HG03521 (cell line): ENCODE results near the gene ISL2.

Source experiments
- ATAC-seq: cut with Tn5 transposase; IDR thresholded peaks from one replicate; pipeline ENCODE4 v1.9.1; 2021; ENCODE audit warnings: mild to moderate bottlenecking, moderate library complexity; ENCODE audit not compliant: unreplicated experiment

The ISL2 gene

DNA sequence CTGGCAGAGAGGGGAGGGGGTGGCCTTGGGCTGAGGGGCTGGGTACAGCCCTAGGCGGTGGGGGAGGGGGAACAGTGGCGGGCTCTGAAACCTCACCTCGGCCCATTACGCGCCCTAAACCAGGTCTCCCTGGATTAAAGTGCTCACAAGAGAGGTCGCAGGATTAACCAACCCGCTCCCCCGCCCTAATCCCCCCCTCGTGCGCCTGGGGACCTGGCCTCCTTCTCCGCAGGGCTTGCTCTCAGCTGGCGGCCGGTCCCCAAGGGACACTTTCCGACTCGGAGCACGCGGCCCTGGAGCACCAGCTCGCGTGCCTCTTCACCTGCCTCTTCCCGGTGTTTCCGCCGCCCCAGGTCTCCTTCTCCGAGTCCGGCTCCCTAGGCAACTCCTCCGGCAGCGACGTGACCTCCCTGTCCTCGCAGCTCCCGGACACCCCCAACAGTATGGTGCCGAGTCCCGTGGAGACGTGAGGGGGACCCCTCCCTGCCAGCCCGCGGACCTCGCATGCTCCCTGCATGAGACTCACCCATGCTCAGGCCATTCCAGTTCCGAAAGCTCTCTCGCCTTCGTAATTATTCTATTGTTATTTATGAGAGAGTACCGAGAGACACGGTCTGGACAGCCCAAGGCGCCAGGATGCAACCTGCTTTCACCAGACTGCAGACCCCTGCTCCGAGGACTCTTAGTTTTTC is 4.9 kb downstream of the ISL2 start:
- no peak for ATAC-seq

DNA sequence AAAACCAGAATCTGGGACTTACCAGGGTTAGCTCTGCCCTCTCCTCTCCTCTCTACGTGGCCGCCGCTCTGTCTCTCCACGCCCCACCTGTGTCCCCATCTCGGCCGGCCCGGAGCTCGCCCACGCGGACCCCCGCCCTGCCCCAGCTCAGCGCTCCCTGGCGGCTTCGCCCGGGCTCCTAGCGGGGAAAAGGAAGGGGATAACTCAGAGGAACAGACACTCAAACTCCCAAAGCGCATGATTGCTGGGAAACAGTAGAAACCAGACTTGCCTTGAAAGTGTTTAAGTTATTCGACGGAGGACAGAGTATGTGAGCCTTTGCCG is 5.4 kb downstream of the ISL2 start:
- ATAC-seq: no peak

DNA sequence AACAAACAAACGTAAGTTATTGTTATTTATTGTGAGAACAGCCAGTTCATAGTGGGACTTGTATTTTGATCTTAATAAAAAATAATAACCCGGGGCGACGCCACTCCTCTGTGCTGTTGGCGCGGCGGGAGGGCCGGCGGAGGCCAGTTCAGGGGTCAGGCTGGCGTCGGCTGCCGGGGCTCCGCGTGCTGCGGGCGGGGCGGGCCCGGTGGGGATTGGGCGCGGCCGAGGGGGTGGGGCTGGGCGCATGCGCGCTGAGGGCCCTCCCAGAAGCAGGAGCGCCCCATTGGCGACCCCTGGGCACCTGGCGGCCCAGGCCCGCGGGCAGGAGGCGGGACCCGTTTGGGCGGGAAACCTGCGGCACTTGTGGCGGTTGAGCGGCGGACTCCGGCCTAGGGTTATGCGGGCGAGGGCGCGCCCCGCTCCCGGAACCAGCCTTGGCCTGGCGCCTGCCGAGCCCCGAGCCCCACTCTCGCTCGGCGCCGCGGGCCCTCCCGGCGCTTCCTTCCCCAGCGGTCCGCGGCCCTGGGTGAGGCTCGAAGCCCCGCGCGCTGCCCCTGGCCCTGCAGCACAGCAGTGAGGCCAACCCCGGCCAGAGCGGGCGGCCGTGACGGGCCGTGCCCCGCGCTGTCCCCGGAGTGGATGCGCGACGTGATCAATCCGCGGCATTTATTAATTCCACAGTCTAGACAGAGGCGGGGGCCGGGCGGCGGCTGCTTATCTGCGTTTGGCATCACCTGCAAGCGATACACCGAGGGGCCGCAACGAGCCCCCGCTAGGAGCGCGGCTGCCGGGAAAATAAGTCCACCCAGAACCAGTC is 6.0 kb downstream of the ISL2 start:
- ATAC-seq: no peak

DNA sequence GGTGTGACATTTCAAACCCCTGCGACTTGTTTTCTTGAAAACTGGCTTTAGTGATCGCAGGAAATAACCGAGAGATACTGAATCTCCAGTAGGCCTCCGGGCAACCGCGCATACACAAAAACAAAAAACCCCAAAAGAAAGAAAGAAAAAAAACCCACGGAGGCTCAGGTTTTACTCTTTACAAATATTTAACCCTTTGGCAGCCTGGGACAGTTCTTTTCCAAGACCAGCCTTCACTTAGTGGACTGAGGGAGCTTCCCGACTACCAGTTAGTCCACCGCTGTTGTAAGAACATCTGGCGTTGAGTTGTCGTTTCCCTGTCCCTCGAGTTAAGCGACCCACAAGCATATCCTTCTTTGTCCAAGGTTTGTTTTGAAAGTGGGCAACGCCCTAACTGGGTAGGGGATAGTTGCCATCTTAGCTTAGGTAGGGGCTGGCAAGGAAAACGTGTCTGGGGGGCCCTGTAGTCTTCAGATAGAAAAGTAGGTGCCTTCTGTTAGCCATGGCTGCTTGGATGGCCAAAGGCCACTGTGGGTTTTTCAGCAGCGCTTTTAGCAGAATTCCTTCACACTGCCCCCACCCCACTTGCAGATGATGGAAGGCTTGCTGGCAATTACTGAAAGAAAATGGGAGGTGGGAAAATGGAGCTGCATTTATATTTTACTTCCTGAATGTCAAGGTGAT is 6.9 kb downstream of the ISL2 start:
- no peak for ATAC-seq

DNA sequence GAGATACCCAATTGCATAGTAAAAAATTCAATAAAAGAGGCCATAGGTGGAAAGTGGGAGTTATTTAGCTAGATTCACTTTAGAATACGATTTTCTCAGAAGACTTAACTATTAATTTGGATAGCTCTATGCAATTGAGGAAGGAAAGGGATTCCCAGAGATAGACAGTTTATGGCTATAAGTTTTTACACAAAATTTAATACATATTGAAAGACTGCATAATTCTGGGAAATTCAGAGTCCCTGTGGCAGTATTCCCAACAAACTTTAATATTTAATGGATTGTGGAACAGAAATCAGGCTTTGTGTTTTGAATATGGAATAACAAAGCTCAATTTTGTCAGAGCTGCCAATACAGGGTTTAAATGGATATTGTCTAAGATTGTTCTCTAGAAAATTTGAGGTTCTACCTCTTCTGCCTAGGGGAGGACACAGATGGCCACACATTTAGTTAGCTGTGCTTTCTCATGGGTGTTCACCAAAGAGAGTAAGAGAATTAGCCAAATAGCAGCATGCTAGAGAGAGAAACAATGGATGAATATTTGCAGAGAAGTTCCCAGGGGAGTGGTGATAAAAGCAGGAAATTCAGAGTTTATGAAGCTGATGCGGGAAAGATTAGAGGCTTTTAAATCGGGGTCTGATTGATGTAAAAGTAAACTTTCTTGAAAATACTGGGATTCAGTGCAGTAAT is 8.5 kb downstream of the ISL2 start:
- no peak for ATAC-seq

DNA sequence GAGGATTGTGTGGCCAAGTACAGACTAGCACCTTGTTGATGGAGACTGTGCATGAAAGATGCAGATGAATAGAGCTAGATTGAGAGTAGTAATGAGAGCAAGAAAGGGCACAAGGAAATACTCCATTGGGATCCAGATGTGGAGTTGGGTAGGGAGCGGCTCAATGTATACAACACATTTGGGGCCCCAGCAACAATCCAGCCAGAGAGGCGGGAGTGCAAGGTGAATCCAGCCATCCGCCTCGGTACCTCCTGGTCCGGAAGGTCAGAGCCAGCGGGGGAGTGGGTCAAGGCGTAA is 9.0 kb downstream of the ISL2 start:
- no peak for ATAC-seq

DNA sequence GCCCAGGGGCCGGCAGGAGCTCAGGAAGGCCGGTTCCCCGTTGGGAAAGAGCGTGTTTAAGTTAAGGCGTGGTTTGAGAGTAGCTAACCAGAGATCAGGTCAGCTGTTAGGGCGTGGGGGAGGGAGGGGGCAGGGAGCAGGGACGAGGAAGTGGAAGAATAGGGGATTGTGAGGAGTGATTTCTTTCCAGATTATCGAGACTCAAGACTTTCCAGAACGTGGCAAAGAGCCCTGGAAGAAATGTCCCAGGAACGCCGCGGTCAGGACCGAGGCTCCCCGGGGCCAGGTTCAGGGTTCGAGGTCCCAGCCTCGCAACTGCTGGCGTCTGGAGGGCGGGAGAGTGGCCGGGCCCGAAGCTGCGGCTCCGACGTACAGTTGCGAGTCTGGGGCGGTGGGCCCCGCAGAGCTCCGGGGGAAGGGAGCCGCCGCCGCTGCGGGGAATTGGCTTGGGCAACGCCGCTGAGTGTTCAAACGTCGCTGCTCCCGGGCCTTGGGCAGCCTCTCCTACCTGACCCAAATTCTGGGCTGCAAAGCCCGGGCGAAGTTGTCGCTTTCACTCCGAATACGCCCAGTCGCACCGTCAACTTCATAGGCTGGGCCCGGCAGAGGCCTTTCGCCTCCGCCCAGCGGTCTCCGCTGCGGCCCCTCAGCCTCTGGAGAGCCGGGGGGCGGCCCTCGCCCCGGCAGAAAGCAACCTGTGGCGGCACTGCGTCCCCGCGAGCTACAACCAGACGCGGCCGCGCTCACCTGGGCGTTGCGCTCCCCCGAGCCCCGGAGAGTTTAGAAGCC is 9.5 kb downstream of the ISL2 start:
- ATAC-seq: no peak

DNA sequence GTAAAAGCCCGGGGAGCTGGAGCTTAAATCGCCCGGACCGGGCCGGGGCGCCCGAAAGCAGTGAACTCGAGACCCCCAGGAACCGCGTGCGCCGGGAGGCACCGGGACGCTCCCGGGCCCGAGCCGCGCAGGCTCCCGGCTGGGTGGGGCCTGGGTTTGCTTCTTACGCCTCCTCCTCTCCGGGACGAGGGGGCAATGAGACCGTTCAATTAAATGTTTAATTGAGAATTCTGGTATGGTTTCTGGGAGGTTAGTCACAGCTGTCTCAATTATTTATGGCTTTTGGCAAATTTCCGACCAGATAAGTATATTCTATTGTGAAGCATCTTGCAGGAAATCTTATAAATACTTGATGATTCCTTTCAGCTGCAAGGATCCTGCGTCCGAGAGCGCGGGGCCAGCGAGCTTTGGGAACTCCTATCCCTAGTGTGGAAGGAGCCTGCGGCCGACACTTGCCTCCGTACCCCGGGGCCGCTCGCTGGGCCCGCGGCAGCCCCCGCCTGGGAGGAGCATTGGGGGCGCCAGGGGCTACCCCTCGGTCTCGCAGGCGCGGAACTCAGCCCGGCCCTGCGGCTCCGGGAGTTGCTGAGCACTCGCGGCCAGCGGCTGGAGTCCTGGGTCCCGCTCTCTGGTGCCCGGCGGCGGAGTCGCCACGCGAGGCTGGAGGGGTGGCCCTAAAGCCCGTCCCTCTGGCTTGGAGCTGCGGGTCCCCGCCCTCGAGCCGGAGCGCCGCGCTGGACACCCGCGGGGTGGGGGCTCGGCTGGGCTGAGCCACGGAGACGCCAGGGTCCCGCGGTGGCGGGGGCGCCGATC is 10.3 kb downstream of the ISL2 start:
- no peak for ATAC-seq

DNA sequence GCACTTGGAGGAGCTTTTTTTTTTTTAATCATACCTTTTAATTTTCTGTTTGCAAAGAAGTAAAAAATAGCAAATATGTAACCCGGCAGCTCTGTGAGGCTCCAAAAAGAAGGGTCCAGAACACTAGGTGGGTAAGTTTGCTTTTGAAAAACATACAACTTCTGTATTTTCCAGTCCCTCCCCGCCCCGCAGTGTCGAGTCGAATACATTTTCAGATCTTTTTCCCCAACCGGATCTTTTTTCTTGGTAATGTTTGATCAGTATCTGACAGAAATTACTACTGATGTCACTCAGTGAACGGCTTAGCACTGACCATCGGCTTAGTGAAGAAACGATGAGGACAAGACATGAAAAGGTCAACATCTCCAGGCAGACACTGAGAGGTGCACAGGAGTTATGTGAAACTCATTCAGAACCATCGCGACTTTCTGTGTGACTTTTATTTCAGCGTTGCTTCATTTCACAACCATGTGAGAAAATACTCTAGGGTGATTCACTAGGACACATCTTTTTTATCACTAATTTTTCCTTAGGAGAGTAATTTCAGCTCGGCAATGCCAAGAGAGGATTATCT is 11.0 kb downstream of the ISL2 start:
- ATAC-seq: no peak

DNA sequence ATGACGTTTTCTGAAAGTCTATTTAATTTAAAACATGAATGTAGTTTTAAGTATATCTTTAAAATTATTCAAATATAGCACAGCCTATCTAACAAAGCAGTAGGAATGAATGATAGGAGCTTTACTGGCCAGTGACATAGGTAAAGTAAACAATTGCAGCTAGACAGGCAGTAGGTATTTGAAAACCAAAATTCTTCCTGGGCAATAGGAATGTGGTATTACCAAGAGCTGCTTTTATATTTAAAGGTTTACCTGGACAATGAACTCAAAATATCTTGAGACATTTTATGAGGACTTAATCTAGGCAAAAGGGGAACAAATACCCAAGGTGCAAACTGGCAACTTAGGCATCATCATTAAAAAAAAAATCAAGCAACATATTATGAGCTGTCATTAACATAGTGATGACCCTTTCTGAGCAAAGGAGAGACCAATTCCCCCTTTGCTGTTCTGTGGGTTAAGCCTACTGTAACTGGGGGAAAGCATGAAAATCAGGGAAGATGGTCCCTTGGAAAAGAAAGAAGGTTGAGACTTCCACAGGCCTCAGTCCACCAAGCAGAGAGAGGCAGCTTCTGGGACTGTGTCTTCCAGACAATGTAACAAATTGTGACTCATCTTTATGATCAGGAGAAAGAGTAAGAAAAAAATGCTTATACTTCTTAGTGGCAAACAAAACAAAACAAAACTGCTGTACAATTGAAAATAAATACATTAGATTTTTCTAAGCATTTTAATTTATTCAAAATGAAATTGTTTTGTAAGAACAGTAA is 12.9 kb downstream of the ISL2 start:
- ATAC-seq: no peak

DNA sequence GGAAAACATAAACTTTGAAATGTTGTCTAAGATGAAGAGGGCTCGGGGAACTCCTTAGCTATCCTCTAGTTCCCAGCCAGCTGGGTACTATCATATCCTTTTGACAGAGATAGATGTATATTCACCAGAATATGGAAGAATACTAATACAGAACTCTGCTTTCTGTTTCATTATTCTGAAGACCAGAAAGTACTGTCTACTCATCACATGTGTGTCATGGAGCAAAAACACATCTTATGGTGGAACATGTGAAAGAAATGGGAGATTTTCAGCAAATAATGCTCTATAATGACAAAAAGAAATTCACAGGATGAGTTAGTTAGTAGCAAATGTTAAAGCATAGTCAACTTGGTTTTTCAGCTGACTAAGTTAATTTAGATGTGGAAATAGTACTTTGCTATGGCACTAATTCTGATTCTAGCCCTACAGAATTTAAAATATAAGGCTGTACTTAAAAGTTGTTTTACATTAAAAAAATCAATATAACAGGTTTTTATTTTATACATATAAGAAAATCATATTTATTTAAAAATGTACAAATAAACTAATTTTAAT is 16.5 kb downstream of the ISL2 start:
- no peak for ATAC-seq

DNA sequence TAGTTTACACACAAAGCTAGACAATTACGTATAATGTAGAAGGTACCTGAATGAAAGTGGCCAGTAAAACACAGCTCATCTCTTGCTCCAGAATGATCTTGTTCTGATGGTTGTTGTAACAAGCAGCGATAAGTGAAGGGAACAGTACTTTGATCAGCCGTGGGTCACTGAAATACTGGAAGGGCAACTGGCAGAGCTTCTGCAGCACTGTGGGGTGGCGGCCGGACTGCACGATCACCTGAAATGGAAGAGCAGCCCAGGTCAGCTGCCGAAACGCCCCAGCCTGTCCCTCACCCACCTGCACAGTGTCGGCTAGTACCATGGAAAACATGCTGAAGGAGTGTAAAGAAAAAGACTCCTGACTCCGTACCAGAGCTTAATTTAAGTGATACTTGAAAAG is 17.3 kb downstream of the ISL2 start:
- no peak for ATAC-seq

DNA sequence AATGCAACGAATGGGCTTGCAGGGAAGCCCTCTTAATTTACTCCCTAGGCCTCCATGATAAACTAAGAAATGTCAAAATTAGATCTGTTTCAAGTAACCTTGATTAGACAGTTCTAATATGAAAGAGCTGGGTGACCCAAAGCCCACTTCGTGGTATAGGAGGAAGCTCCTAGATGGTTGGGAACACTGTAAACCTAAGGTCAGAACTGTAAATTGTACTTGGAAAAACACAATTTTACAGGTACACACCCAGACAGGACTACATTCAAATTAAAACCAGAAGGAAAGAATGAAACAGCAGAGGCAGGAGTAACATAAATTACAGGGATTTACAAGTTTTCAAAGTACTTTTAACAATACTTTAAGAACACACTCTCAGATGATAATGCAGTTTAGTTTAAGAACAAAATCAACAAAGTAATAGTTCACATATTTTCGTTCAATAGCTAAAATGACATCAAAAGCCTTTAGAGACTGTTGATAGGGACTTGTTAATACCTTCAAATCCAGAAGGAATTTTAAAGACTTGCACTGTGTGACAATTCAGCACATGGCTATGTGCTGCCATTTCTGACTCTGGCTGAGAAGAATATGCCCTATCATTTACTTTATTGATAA is 18.4 kb downstream of the ISL2 start:
- no peak for ATAC-seq

DNA sequence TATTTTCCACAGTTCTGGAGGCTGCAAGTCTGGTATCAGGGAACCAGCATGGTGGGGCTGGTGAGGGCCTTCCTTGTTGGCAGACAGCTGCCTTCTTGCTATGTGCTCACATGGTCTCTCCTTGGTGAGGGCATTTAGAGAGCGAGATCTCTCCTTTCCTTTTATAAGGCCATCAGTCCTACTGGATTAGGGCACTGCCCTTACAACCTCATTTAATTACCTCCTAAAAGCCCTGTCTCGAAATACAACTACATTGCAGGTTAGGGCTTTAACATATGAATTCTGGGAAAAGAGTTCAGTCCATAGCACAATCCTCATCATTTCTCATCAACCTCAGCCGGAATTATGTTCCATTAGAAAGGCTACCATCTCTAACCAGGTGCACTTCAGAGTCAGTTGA is 21.9 kb downstream of the ISL2 start:
- ATAC-seq: no peak

DNA sequence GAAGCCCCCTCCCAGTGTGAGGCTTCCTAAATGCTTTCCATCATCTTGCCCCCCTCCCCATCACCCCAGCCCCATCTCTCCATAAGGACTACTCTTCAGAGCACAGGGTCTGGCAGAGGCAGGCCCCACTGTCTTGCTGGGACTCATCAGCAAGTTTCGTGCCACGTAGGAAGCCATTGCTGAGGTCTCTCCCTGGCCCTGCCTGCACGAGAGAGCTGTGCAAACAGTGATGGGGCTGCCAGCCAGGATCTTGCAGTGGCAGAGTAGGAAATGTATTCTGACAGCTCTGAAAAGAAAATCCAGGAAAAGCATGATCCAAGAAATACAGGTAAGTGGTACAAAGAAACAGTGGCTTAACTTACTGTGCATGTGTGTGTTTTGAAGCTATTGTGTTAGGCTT is 22.6 kb downstream of the ISL2 start:
- ATAC-seq: no peak

DNA sequence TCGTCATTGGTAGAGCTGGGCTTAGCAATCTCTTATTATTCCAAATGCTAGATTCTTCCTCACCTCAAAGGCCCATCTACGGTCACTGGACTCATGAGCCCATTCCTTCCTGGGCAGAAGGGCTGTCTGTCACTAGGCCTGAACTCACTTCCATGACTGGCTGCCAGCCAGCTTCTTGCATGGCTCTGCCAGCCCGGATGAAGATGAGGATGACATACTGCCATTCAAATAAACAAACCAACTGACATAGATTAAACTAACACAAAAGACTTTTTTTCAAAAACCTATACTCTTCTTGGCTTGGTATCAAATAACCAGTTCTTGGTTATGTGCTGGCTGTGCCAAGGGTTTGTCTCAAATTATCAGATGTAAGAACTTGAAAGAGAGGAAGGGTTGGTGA is 23.8 kb downstream of the ISL2 start:
- no peak for ATAC-seq

DNA sequence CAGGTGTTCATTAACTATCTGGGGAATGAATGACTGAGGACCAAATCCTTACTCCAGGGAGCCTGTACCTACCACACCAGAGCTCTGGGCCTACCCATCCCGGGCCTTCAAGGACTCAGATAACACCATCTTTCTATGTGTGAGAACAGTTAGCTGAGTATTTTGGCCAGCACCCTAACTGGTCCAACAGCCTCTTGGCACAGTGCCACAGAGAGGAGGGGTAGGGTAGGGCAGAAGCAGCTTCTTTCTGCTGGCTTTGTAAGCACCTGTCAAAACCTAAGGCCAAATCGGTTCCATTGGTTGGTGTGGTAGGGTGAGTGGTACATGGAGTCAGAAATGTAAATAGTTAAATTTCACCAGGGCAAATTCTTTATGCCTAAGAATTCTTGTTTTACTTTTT is 26.7 kb downstream of the ISL2 start:
- ATAC-seq: no peak

DNA sequence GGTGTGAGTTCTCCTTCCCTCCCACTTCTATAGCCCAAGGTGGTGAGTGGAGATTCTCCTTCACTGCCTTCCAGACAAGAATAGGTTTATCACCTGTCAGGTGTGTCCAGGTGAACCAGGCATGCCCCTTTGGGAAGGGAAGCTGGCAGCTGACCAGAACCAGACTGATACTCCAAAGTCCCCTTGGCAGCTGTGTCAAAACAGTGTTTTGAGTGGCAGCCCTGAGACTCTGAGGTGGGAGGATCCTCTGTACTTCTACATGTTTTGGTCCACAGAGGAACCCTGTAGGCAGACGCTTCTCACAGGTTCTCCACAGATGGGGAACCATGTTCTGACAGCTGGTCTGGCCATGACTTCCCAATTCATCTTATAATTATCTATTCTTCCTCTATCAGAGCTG is 30.1 kb downstream of the ISL2 start:
- ATAC-seq: no peak
